SU-DHL-6 (cell line): ENCODE data around the gene CTXND1.

Source experiments
- H2AFZ ChIP-seq: fragments of 200-600 bp; sonication (generic); 2 replicates; pipeline ENCODE4 v1.6.1; 2014; ENCODE audit warnings: low read depth, mild to moderate bottlenecking, moderate library complexity, mixed read lengths, antibody characterized with exemption, low read length; ENCODE audit not compliant: severe bottlenecking
- H3F3A ChIP-seq: fragments of 200-600 bp; shearing (Covaris generic); 2 replicates; pipeline ENCODE4 v1.6.0; 2016; ENCODE audit warnings: antibody characterized with exemption, mild to moderate bottlenecking; ENCODE audit not compliant: insufficient read depth
- H3K27ac ChIP-seq: fragments of 200-600 bp; sonication (generic); 2 replicates; pipeline ENCODE4 v1.5.1; 2016; ENCODE audit warnings: low read depth, mild to moderate bottlenecking, low read length, moderate library complexity, mixed read lengths
- H3K27me3 ChIP-seq: fragments of 200-600 bp; sonication (generic), shearing (Covaris generic); 2 replicates; pipeline ENCODE4 v1.6.0; 2014; ENCODE audit warnings: mild to moderate bottlenecking, low read length
- H3K36me3 ChIP-seq: fragments of 200-600 bp; sonication (generic); 2 replicates; pipeline ENCODE4 v1.6.1; 2014; ENCODE audit warnings: mild to moderate bottlenecking, low read length, mixed read lengths
- H3K4me2 ChIP-seq: fragments of 300-600, 200-600 bp; shearing (Covaris generic), sonication (generic); 2 replicates; pipeline ENCODE4 v1.6.0; 2014; ENCODE audit warnings: low read length, low read depth, mild to moderate bottlenecking; ENCODE audit not compliant: poor library complexity, severe bottlenecking
- H3K4me3 ChIP-seq: fragments of 200-600 bp; sonication (generic); 2 replicates; pipeline ENCODE4 v1.5.1; 2014; ENCODE audit warnings: antibody characterized with exemption, low read length, mild to moderate bottlenecking, mixed read lengths; ENCODE audit not compliant: insufficient read depth, poor library complexity, severe bottlenecking
- H3K79me2 ChIP-seq: fragments of 200-600 bp; sonication (generic); 2 replicates; pipeline ENCODE4 v1.6.1; 2014; ENCODE audit warnings: mild to moderate bottlenecking, low read length, moderate library complexity; ENCODE audit not compliant: insufficient read depth
- H3K9ac ChIP-seq: fragments of 200-600 bp; sonication (generic); 2 replicates; pipeline ENCODE4 v1.7.0; 2014; ENCODE audit warnings: mild to moderate bottlenecking, low read length
- H3K9me2 ChIP-seq: fragments of 200-600 bp; sonication (generic); replicated peaks from 2 replicates; pipeline ENCODE4 v1.6.1; 2014; ENCODE audit warnings: low read length; ENCODE audit not compliant: insufficient read depth
- H3K9me3 ChIP-seq: fragments of 200-600 bp; sonication (generic); 2 replicates; pipeline ENCODE4 v1.6.1; 2014; ENCODE audit warnings: low read length, mixed read lengths; ENCODE audit not compliant: insufficient read depth
- H4K20me1 ChIP-seq: fragments of 200-600 bp; sonication (generic); 2 replicates; pipeline ENCODE4 v1.6.1; 2014; ENCODE audit warnings: low read depth, mild to moderate bottlenecking, antibody characterized with exemption, low read length, moderate library complexity, mixed read lengths
- CTCF ChIP-seq: fragments of 200-600 bp; sonication (generic); IDR thresholded peaks from one replicate; pipeline ENCODE4 v1.5.1; 2017; ENCODE audit warnings: antibody characterized with exemption, mild to moderate bottlenecking, low read length, moderate library complexity; ENCODE audit not compliant: insufficient read depth, poor library complexity, severe bottlenecking
- EZH2phosphoT487 ChIP-seq: fragments of 200-600 bp; sonication (generic), shearing (Covaris generic); conservative IDR thresholded peaks from 2 replicates; pipeline ENCODE4 v1.6.1; 2018; ENCODE audit warnings: mild to moderate bottlenecking, antibody characterized with exemption, low read length, moderate library complexity, mixed read lengths

The CTXND1 gene

GRCh38 chr15:80289528-80290495, 37.8 kb upstream of the CTXND1 start:
- Histone ChIP-seq H3K9ac (no peak overlapping the region), H3K4me3 (no peak overlapping the region), H4K20me1 (no peaks in the 10 kb centered on the region), H3K27me3 (no peaks in the 10 kb centered on the region), H3K4me2 (no peak overlapping the region), H2AFZ (no peak overlapping the region), H3K79me2 (no peaks in the 10 kb centered on the region), H3K9me2 (no peaks in the 10 kb centered on the region), H3K9me3 (no peaks in the 10 kb centered on the region), H3K36me3 (no peaks in the 10 kb centered on the region), H3K27ac (no peak overlapping the region), H3F3A (no peaks in the 10 kb centered on the region)
- no peak for TF ChIP-seq CTCF
- no peak for TF ChIP-seq EZH2phosphoT487

GRCh38 chr15:80288131-80288530, 36.1 kb upstream of the CTXND1 start:
- H2AFZ ChIP-seq = no peak overlapping the region
- no peaks in the 10 kb centered on the region for H3K36me3 ChIP-seq
- H3K27ac ChIP-seq = no peak overlapping the region
- TF ChIP-seq EZH2phosphoT487 (no peak), CTCF (no peak)
- no peaks in the 10 kb centered on the region for H3K9me3 ChIP-seq
- no peaks in the 10 kb centered on the region for H4K20me1 ChIP-seq
- H3K4me3 ChIP-seq = no peak overlapping the region
- no peaks in the 10 kb centered on the region for H3K79me2 ChIP-seq
- H3K27me3 ChIP-seq = no peaks in the 10 kb centered on the region
- no peaks in the 10 kb centered on the region for H3F3A ChIP-seq
- no peak overlapping the region for H3K9ac ChIP-seq
- no peak overlapping the region for H3K4me2 ChIP-seq
- no peaks in the 10 kb centered on the region for H3K9me2 ChIP-seq

- TF ChIP-seq CTCF (no peak), EZH2phosphoT487 (no peak)
- no peaks in the 10 kb centered on the region for H3K27me3 ChIP-seq
- H3K4me3 ChIP-seq = no peak overlapping the region
- H3K9ac ChIP-seq = no peak overlapping the region
- no peaks in the 10 kb centered on the region for H3K36me3 ChIP-seq
- H3F3A ChIP-seq = no peaks in the 10 kb centered on the region
- no peaks in the 10 kb centered on the region for H3K9me2 ChIP-seq
- no peak overlapping the region for H3K4me2 ChIP-seq
- H4K20me1 ChIP-seq = no peaks in the 10 kb centered on the region
- H2AFZ ChIP-seq = no peak overlapping the region
- H3K79me2 ChIP-seq = no peaks in the 10 kb centered on the region
- H3K27ac ChIP-seq = no peak overlapping the region
- no peaks in the 10 kb centered on the region for H3K9me3 ChIP-seq
Measured at GRCh38 chr15:80286055-80286454, 34.0 kb upstream of the CTXND1 start.
